Fibroblast of the conjunctiva (primary cell): Measurements from ENCODE around the gene RPL27.
"Not testable (repeated sequence)": the region's sequence is repeated elsewhere in the genome, so short reads cannot be mapped to it uniquely, and the experiment has no call there.

ENCODE experiments used
- DNase-seq: peaks from one replicate; pipeline ENCODE4 v3.0.0-alpha.2; 2010; ENCODE audit warnings: low read depth

The RPL27 gene

GRCh38 chr17:42993913-42994312 lies 4.3 kb upstream of the RPL27 start:
- not testable (repeated sequence) for DNase-seq

- DNase-seq, result no peak
Measured at GRCh38 chr17:42997390-42997983, 732 bp upstream of the RPL27 start.

DNA sequence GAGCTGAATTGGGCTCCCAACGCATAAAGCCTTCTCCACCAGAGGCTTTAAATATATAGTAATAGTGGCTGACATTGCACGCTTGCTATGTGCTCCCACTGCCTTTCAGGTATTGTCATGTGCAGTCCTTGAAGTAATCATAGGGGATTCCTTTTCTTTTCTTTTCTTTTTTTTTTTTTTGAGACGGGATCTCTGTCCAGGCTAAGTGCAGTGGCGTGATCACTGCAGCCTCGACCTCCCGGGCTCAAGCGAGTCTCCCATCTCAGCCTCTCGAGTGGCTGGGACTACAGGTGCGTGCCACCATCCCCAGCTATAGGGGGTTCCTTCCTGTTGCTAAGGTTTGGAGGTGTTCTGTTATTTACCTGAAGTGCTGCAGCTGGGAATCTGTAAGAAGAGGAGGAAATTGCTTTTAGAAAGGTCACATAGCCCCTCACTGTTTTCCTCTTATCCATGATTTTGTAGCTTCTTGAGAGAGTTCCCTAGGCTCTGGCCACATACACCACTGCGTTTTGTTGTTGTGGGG lies 845 bp downstream of the RPL27 start:
- no peak for DNase-seq

- not testable (repeated sequence) for DNase-seq
Measured at GRCh38 chr17:43000894-43001293, 2.7 kb downstream of the RPL27 start.

- DNase-seq, result no peak
Measured at GRCh38 chr17:43003542-43004172, 5.4 kb downstream of the RPL27 start.

DNA sequence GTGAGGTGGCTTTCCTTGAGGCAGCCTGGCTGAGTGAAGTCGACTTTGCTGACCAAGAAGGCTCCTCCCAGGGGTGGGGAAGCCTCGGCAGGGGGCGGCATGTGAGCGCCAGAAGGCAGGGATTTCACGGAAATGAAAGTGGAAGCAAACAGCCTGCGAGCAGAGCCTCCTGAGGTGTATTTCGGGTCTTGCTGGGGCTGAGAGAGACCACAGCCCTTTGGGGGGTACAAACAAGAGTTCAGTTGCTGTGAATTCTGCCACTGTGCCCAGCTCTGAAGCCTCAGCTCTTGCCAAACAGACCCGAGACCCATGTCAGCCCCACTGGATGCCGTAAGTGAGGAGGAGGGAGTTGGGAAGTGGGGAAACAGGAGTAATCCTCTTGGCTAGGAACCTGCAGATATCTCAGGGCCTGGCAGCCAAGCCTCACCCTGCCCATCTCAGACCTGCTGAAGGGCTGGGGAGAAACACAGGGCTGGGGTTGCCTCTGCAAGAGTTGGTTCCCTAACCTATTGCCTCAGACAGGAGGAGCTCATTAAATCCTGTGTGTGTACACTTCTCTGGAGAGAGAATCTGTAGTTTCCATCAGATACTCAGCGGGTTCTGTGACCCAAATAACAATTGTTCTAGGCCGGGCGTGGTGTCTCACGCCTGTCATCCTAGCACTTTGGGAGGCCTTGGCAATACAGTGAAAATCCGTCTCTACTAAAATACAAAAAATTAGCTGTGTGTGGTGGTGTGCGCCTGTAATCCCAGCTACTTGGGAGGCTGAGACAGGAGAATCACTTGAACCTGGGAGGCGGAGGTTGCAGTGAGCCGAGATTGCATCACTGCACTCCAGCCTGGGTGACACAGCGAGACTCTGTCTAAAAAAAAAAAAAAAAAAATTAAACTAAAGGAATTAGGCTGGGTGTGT lies 8.7 kb downstream of the RPL27 start, which contains the start of gene IFI35:
TSS of gene IFI35 (plus strand) at position 146 of the 913 bp plus-strand sequence. CDS start at position 310, 164 bp downstream.
- peak; percentile 75 for DNase-seq

DNA sequence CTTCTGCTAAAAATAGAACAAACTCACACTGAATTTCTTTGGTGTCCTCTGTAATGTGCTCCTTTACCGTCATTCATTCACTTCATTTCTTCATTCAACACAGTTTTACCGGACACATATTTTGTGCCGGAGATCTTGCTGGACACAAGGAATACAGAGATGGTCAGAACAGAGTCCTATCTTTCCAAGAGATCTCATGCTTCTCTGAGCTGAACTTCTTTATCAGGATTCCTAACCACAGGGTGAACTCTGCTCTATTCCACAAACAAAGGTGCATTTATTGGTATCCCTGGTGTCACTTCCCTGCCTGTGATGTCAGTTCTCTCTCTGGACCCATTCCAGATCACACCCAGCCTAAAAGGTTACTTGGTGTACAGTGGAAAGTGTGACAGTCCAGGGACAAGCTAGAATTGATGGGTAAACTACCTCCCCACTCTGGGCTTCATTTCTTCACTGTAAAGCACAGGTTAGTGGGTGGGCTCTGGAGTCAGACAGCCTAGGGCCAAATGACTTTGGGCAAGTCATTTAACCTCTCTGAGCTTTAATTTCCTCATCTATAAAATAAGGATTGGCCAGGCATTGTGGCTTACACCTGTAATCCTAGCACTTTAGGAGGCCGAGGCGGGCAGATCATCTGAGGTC lies 12.6 kb downstream of the RPL27 start:
- no peak for DNase-seq

- DNase-seq, result no peak
Measured at GRCh38 chr17:43011728-43012472, 13.7 kb downstream of the RPL27 start.

GRCh38 chr17:43013296-43013695 lies 15.1 kb downstream of the RPL27 start:
- DNase-seq, result no peak

DNA sequence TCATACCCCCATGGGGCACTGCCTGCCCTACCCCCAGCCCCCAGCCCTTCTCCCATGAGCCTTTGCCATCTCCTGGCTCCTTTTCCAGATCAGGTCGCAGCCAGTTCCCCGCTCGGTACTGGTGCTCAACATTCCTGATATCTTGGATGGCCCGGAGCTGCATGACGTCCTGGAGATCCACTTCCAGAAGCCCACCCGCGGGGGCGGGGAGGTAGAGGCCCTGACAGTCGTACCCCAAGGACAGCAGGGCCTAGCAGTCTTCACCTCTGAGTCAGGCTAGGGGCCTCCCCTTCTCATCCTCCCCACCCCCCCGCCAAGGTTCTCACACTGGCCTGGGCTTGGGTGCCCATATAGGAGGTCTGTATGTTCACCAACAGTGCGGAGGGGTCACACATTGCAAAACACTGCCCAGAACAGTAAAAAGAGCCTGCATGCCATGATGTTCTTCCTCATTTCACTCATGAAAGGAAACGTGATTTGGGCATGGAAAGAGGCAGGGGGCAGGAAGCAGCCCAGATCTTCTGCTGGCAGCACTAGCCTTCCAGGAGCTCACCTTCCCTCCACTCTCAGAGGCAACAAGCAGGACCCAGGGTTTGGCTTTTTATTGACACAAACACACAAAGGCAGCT lies 15.9 kb downstream of the RPL27 start:
- DNase-seq, result no peak

DNA sequence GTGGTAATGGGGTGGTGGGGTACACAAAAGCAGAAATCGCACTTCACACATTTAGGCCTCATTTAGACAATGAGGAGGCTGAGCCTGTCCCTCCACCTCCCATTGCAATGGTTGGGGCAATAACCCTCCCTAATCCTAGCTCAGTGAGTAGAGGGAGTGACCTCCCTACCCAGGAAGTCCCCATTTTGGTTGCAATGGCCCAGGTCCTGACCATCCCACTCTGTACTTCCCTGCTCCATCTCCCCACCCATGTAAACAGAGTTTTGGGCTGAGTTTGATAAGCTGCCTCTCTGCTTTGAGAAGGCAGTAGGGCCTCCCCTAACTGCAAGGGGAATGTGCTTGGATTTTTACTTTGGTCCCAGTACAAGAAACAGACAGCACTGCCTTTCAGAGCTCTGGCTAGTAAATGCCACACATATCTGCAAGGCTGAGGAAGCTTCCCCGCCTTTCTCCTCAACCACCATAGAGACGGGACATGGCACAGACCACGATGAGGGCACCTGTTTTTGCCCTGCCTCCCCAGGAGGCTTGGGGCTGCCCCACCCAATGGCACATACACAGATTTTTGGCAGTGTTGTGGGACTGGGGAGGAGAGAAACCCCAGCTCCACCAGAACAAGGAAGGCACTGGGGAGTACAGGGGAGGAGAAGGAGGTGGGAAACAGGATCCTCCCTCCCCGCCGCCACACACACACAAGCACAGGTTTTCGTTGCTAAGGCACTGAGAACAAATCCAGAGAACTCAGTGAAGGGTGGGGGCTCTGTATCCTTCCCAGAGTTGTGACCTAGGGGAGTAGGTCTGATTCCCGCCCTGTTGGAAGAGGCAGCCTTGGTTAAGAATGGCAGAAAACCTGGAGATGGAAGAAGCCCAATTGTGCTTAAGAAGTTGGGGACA lies 16.7 kb downstream of the RPL27 start:
- DNase-seq, result no peak

DNA sequence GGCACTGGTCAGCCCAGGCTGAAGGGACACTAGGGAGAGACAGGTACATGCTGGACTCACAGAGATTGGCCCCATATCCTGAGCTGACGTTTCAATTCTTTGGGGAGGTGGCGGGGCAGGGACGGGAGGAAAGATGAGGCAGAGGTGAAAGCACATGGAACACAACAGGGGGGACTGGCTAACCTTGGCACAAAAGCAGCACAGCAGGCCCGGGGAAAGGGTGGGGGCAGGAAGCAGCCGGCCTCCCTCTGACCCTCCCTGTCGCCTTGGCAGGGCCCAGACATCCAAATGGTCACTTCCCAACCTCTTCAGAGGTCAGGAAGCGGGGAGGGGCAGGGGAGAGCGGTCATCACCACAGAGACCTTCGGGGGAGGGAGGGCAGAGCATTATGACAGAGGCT lies 17.4 kb downstream of the RPL27 start:
- DNase-seq, result no peak

DNA sequence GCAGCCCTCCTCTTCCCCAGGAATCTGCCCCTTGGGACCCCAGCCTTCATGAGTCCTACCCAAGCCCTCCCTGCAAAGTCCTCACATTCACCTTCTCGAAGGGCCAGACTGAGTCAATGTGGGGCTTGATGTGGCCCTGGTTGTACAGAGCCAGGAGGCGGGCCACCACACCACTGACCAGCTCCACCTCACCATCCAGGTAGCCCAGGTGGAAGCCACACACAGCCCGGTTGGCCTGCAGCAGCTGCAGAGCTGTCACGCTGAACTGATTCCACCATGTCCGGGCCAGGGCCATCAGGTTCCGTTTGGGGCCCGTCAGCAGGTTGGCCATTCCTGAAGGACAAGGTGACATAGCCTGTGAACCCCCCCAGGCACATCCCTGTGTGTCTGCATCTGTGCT lies 18.0 kb downstream of the RPL27 start:
- DNase-seq, result no peak

- DNase-seq, result no peak
Measured at GRCh38 chr17:43018008-43018853, 20.0 kb downstream of the RPL27 start.

DNA sequence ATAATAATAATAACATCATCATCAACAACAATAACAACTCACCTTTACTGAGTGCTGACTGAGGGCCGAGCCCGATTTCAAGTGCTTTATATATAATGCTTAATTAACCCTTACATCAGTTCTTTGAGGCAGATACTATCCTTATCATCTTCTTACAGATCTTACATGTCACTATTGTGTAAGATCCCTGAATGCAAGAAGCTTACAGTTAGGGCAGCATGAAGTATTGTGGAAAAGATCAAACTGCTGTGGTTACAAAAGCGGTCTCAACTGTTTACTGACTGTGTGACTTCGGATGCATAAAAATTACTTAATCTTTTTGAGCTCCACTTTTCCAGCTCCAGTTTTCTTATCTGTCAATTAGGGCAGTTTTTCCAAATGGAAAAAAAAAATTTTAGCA lies 20.7 kb downstream of the RPL27 start:
- no peak for DNase-seq

- no peak for DNase-seq
Measured at GRCh38 chr17:43019418-43019817, 21.2 kb downstream of the RPL27 start.

- DNase-seq, result no peak
Measured at GRCh38 chr17:43020030-43020621, 21.9 kb downstream of the RPL27 start.
